ENCODE measurements around the gene PCDHB14. TPM values are rescaled to one million over a fixed set of nuclear protein-coding genes. Genes with fewer than 3 reads are reported as not detected.
"Not testable (repeated sequence)": the region's sequence is repeated elsewhere in the genome, so short reads cannot be mapped to it uniquely, and the experiment has no call there.

PCDHB14 gene
- total RNA-seq, 2 experiments from 2014 or later, result not detected

- intact Hi-C loops (cut with DNase I, micrococcal nuclease), result loop anchor here in 1 of 2 experiments (10.0 kb wide), 1 partner anchor 118 kb away; the partner anchor contains the start of gene PCDHGA5
- Mint-ChIP-seq H3K36me3 (ENCODE audit: low read depth) (peaks cover 19% of the 10 kb centered on the region), H3K9me3 (ENCODE audit: low read depth) (peaks cover 58% of the 10 kb centered on the region), H3K27me3 (peaks cover 23% of the 10 kb centered on the region)
- CTCF ChIA-PET, DNase-seq, H3K4me1 Mint-ChIP-seq, H3K27ac Mint-ChIP-seq, POLR2A ChIA-PET, H3K4me3 Mint-ChIP-seq, ATAC-seq: not testable (repeated sequence)
These were observed 23.8 kb downstream of the PCDHB14 start for GRCh38 chr5:141246971-141247370.

GRCh38 chr5:141247434-141247833, 24.3 kb downstream of the PCDHB14 start:
- Mint-ChIP-seq H3K9me3 (ENCODE audit: low read depth) (peaks cover 57% of the 10 kb centered on the region), H3K36me3 (ENCODE audit: low read depth) (peaks cover 17% of the 10 kb centered on the region), H3K27me3 (peaks cover 22% of the 10 kb centered on the region)
- intact Hi-C loops (cut with DNase I, micrococcal nuclease), result loop anchor here in 1 of 2 experiments (10.0 kb wide), 1 partner anchor 117 kb away; the partner anchor contains the start of gene PCDHGA5
- H3K4me1 Mint-ChIP-seq, H3K4me3 Mint-ChIP-seq, DNase-seq, H3K27ac Mint-ChIP-seq, POLR2A ChIA-PET, CTCF ChIA-PET, ATAC-seq: not testable (repeated sequence)

- CTCF ChIA-PET, result interaction anchor here (1.1 kb wide), 1 partner anchor 105 kb away, joined by 3 read pairs; the partner anchor contains the start of gene PCDHGA4
- no peak for DNase-seq
- Mint-ChIP-seq H3K27ac (no peak overlapping the region), H3K27me3 (peaks cover 5% of the 10 kb centered on the region), H3K9me3 (ENCODE audit: low read depth) (peaks cover 65% of the 10 kb centered on the region), H3K36me3 (ENCODE audit: low read depth) (peaks cover 11% of the 10 kb centered on the region), H3K4me3 (no peak overlapping the region), H3K4me1 (no peaks in the 10 kb centered on the region)
- intact Hi-C loops (cut with DNase I, micrococcal nuclease), result no loop called here
- POLR2A ChIA-PET, result no interaction called here
- no peak for ATAC-seq
These were observed 27.4 kb downstream of the PCDHB14 start for GRCh38 chr5:141250576-141250975.

- CTCF ChIA-PET, result interaction anchor here (0.6 kb wide), 1 partner anchor 100 kb away, joined by 3 read pairs; no protein-coding TSS in a partner anchor
These were observed 35.3 kb downstream of the PCDHB14 start for GRCh38 chr5:141258464-141258863.

GRCh38 chr5:141258948-141259347, 35.8 kb downstream of the PCDHB14 start:
- Mint-ChIP-seq H3K27ac (no peak overlapping the region), H3K27me3 (no peaks in the 10 kb centered on the region), H3K4me3 (no peak overlapping the region), H3K36me3 (ENCODE audit: low read depth) (peaks cover 38% of the 10 kb centered on the region), H3K9me3 (ENCODE audit: low read depth) (peaks cover 60% of the 10 kb centered on the region), H3K4me1 (no peaks in the 10 kb centered on the region)
- CTCF ChIA-PET, result no interaction called here
- POLR2A ChIA-PET, result no interaction called here
- DNase-seq, result no peak
- ATAC-seq, result no peak
- intact Hi-C loops (cut with DNase I, micrococcal nuclease), result loop anchor here in 1 of 2 experiments (2.0 kb wide), 1 partner anchor 62 kb away; the partner anchor contains the start of gene TAF7

More at GRCh38 chr5:141258464-141258863, 35.3 kb downstream of the PCDHB14 start:
- no peaks in the 10 kb centered on the region for H3K4me1 Mint-ChIP-seq
- intact Hi-C loops (cut with DNase I, micrococcal nuclease), result loop anchor here in 1 of 2 experiments (2.0 kb wide), 1 partner anchor 62 kb away; the partner anchor contains the start of gene TAF7
- H3K36me3 Mint-ChIP-seq (ENCODE audit: low read depth), result peaks cover 34% of the 10 kb centered on the region
- H3K4me3 Mint-ChIP-seq, result no peak overlapping the region
- peaks cover 63% of the 10 kb centered on the region for H3K9me3 Mint-ChIP-seq (ENCODE audit: low read depth)
- ATAC-seq (no peak), DNase-seq (no peak)
- POLR2A ChIA-PET, result no interaction called here
- H3K27me3 Mint-ChIP-seq, result no peaks in the 10 kb centered on the region
- no peak overlapping the region for H3K27ac Mint-ChIP-seq

GRCh38 chr5:141260458-141261237, 37.5 kb downstream of the PCDHB14 start:
- Mint-ChIP-seq H3K27ac (no peak overlapping the region), H3K36me3 (ENCODE audit: low read depth) (peaks cover 41% of the 10 kb centered on the region), H3K9me3 (ENCODE audit: low read depth) (peaks cover 55% of the 10 kb centered on the region), H3K4me3 (no peak overlapping the region), H3K27me3 (no peaks in the 10 kb centered on the region), H3K4me1 (no peaks in the 10 kb centered on the region)
- CTCF ChIA-PET, result interaction anchor here (0.7 kb wide), 1 partner anchor 180 kb away, joined by 4 read pairs; no protein-coding TSS in a partner anchor
- POLR2A ChIA-PET, result no interaction called here
- intact Hi-C loops (cut with DNase I, micrococcal nuclease), result loop anchor here in 1 of 2 experiments (10.0 kb wide), 1 partner anchor 496 kb away; no protein-coding TSS in a partner anchor
- ATAC-seq (no peak), DNase-seq (no peak)

GRCh38 chr5:141261238-141261546, 38.0 kb downstream of the PCDHB14 start:
- no peak overlapping the region for H3K4me3 Mint-ChIP-seq
- H3K9me3 Mint-ChIP-seq (ENCODE audit: low read depth), result peaks cover 57% of the 10 kb centered on the region
- intact Hi-C loops (cut with DNase I, micrococcal nuclease), result loop anchor here in 1 of 2 experiments (10.0 kb wide), 1 partner anchor 496 kb away; no protein-coding TSS in a partner anchor
- ATAC-seq (no peak), DNase-seq (no peak)
- no peaks in the 10 kb centered on the region for H3K27me3 Mint-ChIP-seq
- ChIA-PET CTCF (interaction anchor here (0.7 kb wide), 1 partner anchor 179 kb away, joined by 4 read pairs; no protein-coding TSS in a partner anchor), POLR2A (no interaction called here)
- no peak overlapping the region for H3K27ac Mint-ChIP-seq
- no peaks in the 10 kb centered on the region for H3K4me1 Mint-ChIP-seq
- H3K36me3 Mint-ChIP-seq (ENCODE audit: low read depth), result peaks cover 45% of the 10 kb centered on the region

GRCh38 chr5:141269195-141269594, 46.1 kb downstream of the PCDHB14 start:
- ATAC-seq (no peak), DNase-seq (no peak)
- H3K4me3 Mint-ChIP-seq, result no peak overlapping the region
- intact Hi-C loops (cut with DNase I, micrococcal nuclease), result loop anchor here in 1 of 2 experiments (10.0 kb wide), 1 partner anchor 504 kb away; no protein-coding TSS in a partner anchor
- no peaks in the 10 kb centered on the region for H3K27me3 Mint-ChIP-seq
- POLR2A ChIA-PET, result no interaction called here
- CTCF ChIA-PET, result no interaction called here
- H3K9me3 Mint-ChIP-seq (ENCODE audit: low read depth), result peaks cover 60% of the 10 kb centered on the region
- no peak overlapping the region for H3K27ac Mint-ChIP-seq
- no peaks in the 10 kb centered on the region for H3K4me1 Mint-ChIP-seq
- H3K36me3 Mint-ChIP-seq (ENCODE audit: low read depth), result peaks cover 34% of the 10 kb centered on the region

GRCh38 chr5:141272906-141273305, 49.8 kb downstream of the PCDHB14 start:
- CTCF ChIA-PET, result no interaction called here
- DNase-seq, result no peak

More at GRCh38 chr5:141272906-141273305, 49.8 kb downstream of the PCDHB14 start:
- Mint-ChIP-seq H3K27ac (no peak overlapping the region), H3K4me3 (no peak overlapping the region), H3K9me3 (ENCODE audit: low read depth) (peaks cover 45% of the 10 kb centered on the region), H3K4me1 (no peaks in the 10 kb centered on the region), H3K27me3 (no peaks in the 10 kb centered on the region), H3K36me3 (ENCODE audit: low read depth) (peaks cover 17% of the 10 kb centered on the region)
- intact Hi-C loops (cut with DNase I, micrococcal nuclease), result no loop called here
- ATAC-seq, result no peak
- POLR2A ChIA-PET, result no interaction called here

Other genes with a start within 250 kb of the PCDHB14 start
- gene PCDHB1, start 172.0 kb upstream of the PCDHB14 start, total RNA-seq, result not detected
- not detected for gene PCDHB2, start 128.7 kb upstream of the PCDHB14 start, total RNA-seq
- not detected for gene PCDHB3, start 122.9 kb upstream of the PCDHB14 start, total RNA-seq
- not detected for gene PCDHB4, start 101.5 kb upstream of the PCDHB14 start, total RNA-seq
- gene PCDHB5, start 88.1 kb upstream of the PCDHB14 start, total RNA-seq, result not detected
- not detected for gene PCDHB6, start 73.3 kb upstream of the PCDHB14 start, total RNA-seq
- not detected for gene PCDHB7, start 50.7 kb upstream of the PCDHB14 start, total RNA-seq
- gene PCDHB8, start 45.6 kb upstream of the PCDHB14 start, total RNA-seq, result not detected
- gene PCDHB16, start 41.0 kb upstream of the PCDHB14 start, total RNA-seq, result not detected
- gene PCDHB9, start 36.2 kb upstream of the PCDHB14 start, total RNA-seq, result not detected
- not detected for gene PCDHB10, start 31.0 kb upstream of the PCDHB14 start, total RNA-seq
- gene PCDHB11, start 23.7 kb upstream of the PCDHB14 start, total RNA-seq, result not detected
- not detected for gene PCDHB12, start 14.6 kb upstream of the PCDHB14 start, total RNA-seq
- not detected for gene PCDHB13, start 9.4 kb upstream of the PCDHB14 start, total RNA-seq
- gene PCDHB15, start 22.1 kb downstream of the PCDHB14 start, total RNA-seq, result not detected
- under 1 TPM; 0.27 to 0.30 TPM for gene SLC25A2, start 80.7 kb downstream of the PCDHB14 start, total RNA-seq
- gene TAF7, start 97.4 kb downstream of the PCDHB14 start, total RNA-seq, result 10 to 100 TPM; 45.2 to 54.4 TPM
- under 1 TPM in 1 of 2 experiments, not detected in 1; 0.05 TPM for gene PCDHGA1, start 107.2 kb downstream of the PCDHB14 start, total RNA-seq
- gene PCDHGA2, start 115.4 kb downstream of the PCDHB14 start, total RNA-seq, result not detected
- gene PCDHGA3, start 120.5 kb downstream of the PCDHB14 start, total RNA-seq, result not detected
- not detected for gene PCDHGB1, start 126.8 kb downstream of the PCDHB14 start, total RNA-seq
- gene PCDHGA4, start 131.7 kb downstream of the PCDHB14 start, total RNA-seq, result under 1 TPM; 0.11 TPM
- under 1 TPM; 0.07 to 0.18 TPM for gene PCDHGB2, start 136.7 kb downstream of the PCDHB14 start, total RNA-seq
- under 1 TPM; 0.07 to 0.09 TPM for gene PCDHGA5, start 140.8 kb downstream of the PCDHB14 start, total RNA-seq
- gene PCDHGB3, start 146.9 kb downstream of the PCDHB14 start, total RNA-seq, result not detected
- gene PCDHGA6, start 150.5 kb downstream of the PCDHB14 start, total RNA-seq, result under 1 TPM; 0.05 to 0.14 TPM
- gene PCDHGA7, start 159.4 kb downstream of the PCDHB14 start, total RNA-seq, result not detected
- under 1 TPM in 1 of 2 experiments, not detected in 1; 0.09 TPM for gene PCDHGB4, start 164.4 kb downstream of the PCDHB14 start, total RNA-seq
- gene PCDHGA8, start 169.3 kb downstream of the PCDHB14 start, total RNA-seq, result not detected
- under 1 TPM; 0.05 to 0.09 TPM for gene PCDHGB5, start 174.6 kb downstream of the PCDHB14 start, total RNA-seq
- under 1 TPM in 1 of 2 experiments, not detected in 1; 0.09 TPM for gene PCDHGA9, start 179.4 kb downstream of the PCDHB14 start, total RNA-seq
- gene PCDHGB6, start 184.7 kb downstream of the PCDHB14 start, total RNA-seq, result not detected
- under 1 TPM in 1 of 2 experiments, not detected in 1; 0.07 TPM for gene PCDHGA10, start 189.6 kb downstream of the PCDHB14 start, total RNA-seq
- gene PCDHGB7, start 194.3 kb downstream of the PCDHB14 start, total RNA-seq, result not detected
- gene PCDHGA11, start 197.7 kb downstream of the PCDHB14 start, total RNA-seq, result under 1 TPM in 1 of 2 experiments, not detected in 1; 0.07 TPM
- under 1 TPM; 0.07 to 0.09 TPM for gene PCDHGA12, start 207.2 kb downstream of the PCDHB14 start, total RNA-seq